ENCODE measurements around the gene RAB2B.

RAB2B gene

GRCh38 chr14:21486640-21487087 lies 9.9 kb upstream of the RAB2B start:
- H3K4me3 ChIP-seq (ENCODE audit: low read length) = no peak overlapping the region
- peak; percentile 94 for DNase-seq (ENCODE audit: low read depth)

GRCh38 chr14:21476523-21476924 lies 235 bp downstream of the RAB2B start:
- TF ChIP-seq CTCF (conservative IDR thresholded peaks at IDR 0.05; ENCODE audit: low read length) = no peak

More at GRCh38 chr14:21486640-21487087, 9.9 kb upstream of the RAB2B start:
- TF ChIP-seq CTCF (conservative IDR thresholded peaks at IDR 0.05; ENCODE audit: low read length) = no peak

GRCh38 chr14:21475767-21476522 lies 814 bp downstream of the RAB2B start:
- no peak for TF ChIP-seq CTCF (conservative IDR thresholded peaks at IDR 0.05; ENCODE audit: low read length)
- DNase-seq (ENCODE audit: low read depth) = no peak
- peak overlapping the region; percentile 96 for H3K4me3 ChIP-seq (ENCODE audit: low read length)

More at GRCh38 chr14:21476523-21476924, 235 bp downstream of the RAB2B start:
- H3K4me3 ChIP-seq (ENCODE audit: low read length) = peak overlapping the region; percentile 96
- DNase-seq (ENCODE audit: low read depth) = no peak

- DNase-seq (ENCODE audit: low read depth) = peak; percentile 83
- no peak overlapping the region for H3K4me3 ChIP-seq (ENCODE audit: low read length)
- no peak for TF ChIP-seq CTCF (conservative IDR thresholded peaks at IDR 0.05; ENCODE audit: low read length)
Observed at GRCh38 chr14:21467616-21468015, 9.1 kb downstream of the RAB2B start.

- TF ChIP-seq CTCF (conservative IDR thresholded peaks at IDR 0.05; ENCODE audit: low read length) = peak; percentile 60
- H3K4me3 ChIP-seq (ENCODE audit: low read length) = peak within 1 kb of the TSS; percentile 94
- peak; percentile 100 for DNase-seq (ENCODE audit: low read depth)
Observed at GRCh38 chr14:21455912-21456667, 20.7 kb downstream of the RAB2B start, which contains the start of gene CHD8. CHD8 (minus strand) TSS chr14:21456123; CDS start chr14:21431643, 24,480 bp downstream.

GRCh38 chr14:21455592-21455911 lies 21.2 kb downstream of the RAB2B start:
- peak overlapping the region; percentile 94 for H3K4me3 ChIP-seq (ENCODE audit: low read length)
- no peak for TF ChIP-seq CTCF (conservative IDR thresholded peaks at IDR 0.05; ENCODE audit: low read length)
- peak; percentile 26 for DNase-seq (ENCODE audit: low read depth)

All from AG10803 (cell line).